SH-SY5Y (cell line): ENCODE results near the gene PKNOX2.

Source experiments
- GATA2 ChIP-seq: IDR thresholded peaks from 2 replicates; pipeline ENCODE4 v1.6.1; 2011; ENCODE audit warnings: mild to moderate bottlenecking, low read depth, low read length
- GATA3 ChIP-seq: IDR thresholded peaks from 2 replicates; pipeline ENCODE4 v1.6.1; 2011; ENCODE audit warnings: low read depth, mild to moderate bottlenecking, low read length, moderate library complexity

The PKNOX2 gene

GRCh38 chr11:125330462-125331325, 166.1 kb downstream of the PKNOX2 start:
- TF ChIP-seq GATA2 (no peak), GATA3 (no peak)

- TF ChIP-seq GATA2 (no peak), GATA3 (no peak)
These were observed 166.9 kb downstream of the PKNOX2 start for GRCh38 chr11:125331357-125332035.

GRCh38 chr11:125332821-125333220, 168.3 kb downstream of the PKNOX2 start:
- no peak for TF ChIP-seq GATA2
- no peak for TF ChIP-seq GATA3

GRCh38 chr11:125333354-125334073, 169.0 kb downstream of the PKNOX2 start:
- no peak for TF ChIP-seq GATA3
- no peak for TF ChIP-seq GATA2

- TF ChIP-seq GATA2 (no peak), GATA3 (no peak)
These were observed 170.6 kb downstream of the PKNOX2 start for GRCh38 chr11:125335106-125335505.

- no peak for TF ChIP-seq GATA3
- TF ChIP-seq GATA2 = no peak
These were observed 173.6 kb downstream of the PKNOX2 start for GRCh38 chr11:125337836-125338834.

DNA sequence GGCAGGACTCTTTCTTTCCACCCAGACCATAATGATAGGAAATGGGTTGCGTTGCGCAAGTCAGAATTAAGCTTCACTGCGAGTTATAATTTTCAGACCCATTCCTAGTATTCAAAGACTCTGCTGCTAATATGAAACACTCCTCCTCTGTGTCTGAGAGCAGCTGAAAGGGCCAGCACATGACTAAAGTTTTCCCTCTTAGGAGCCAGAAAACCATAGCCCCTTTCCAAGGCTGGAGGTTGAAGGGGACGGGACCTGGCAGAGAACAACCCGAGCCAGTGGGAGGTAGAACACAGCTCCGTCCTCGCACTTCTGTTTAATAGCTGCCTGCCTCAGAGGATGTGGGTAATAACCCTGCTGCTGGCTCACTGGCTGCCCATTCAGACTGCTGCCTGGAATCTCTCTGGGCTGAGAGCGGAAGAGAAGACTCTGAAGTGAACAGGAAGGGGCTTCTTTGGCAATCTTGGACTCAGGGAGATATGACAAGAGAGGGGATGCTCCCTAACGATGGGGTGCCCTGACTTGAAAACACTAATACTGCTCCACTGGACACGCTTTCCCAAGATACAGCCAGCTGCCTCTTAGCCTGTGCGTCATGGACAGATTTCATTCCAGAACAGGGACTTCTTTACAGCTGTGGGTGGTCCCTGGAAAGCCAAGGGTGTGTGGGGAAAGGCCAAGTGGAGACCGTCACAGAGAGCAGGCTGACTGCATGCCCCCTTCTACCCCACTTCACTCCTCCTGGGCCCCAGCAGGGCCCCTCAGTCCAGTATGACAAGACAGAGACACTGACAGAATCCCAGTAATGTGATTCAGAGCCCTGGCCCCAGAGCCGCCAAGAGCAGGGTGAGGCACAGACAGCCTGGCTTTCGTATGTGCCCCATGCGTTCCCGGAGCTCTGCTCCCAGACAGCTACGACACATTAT, 174.6 kb downstream of the PKNOX2 start:
- TF ChIP-seq GATA3 (no peak), GATA2 (no peak)

GRCh38 chr11:125341676-125342075, 177.1 kb downstream of the PKNOX2 start:
- TF ChIP-seq GATA3 = no peak
- no peak for TF ChIP-seq GATA2

DNA sequence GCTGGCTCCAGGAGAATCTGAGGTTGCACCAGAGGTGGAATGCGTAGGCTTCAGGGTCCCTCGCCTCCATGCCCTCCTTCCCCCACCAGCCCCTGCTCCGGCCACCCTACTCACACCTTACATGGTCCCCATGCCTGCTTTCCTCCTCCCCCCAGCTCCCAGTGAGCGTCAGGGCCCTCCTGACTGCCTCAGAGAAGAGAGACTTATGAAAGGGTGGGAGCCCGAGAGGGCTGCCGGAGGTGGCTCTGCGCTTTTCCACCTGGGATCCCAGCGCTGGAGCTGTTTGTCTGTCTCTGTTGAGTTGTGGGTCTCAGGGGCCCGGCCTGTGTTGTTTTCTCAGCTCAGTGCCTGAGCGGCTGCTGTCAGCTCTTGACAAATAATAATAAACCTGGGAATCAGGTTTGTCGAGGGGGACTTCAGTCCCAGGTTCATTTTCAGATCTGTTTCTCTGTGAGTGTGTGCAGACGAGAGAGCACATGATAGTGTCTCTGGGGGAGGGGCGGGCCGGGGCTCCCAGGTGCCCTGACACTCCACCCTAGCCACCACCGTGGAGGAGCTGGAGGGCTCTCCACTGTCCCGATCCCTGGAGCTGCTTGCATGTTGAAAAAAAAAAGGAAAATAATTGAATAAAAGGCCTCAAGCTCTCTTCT, 177.9 kb downstream of the PKNOX2 start:
- TF ChIP-seq GATA2 (no peak), GATA3 (no peak)

- TF ChIP-seq GATA2 (no peak), GATA3 (no peak)
These were observed 178.7 kb downstream of the PKNOX2 start for GRCh38 chr11:125343086-125343717.

GRCh38 chr11:125343718-125344131, 179.2 kb downstream of the PKNOX2 start:
- TF ChIP-seq GATA3 (no peak), GATA2 (no peak)
